ENCODE measurements around the gene TMEM120B. TPM values are rescaled to one million over a fixed set of nuclear protein-coding genes. Genes with fewer than 3 reads are reported as not detected.
"Not testable (repeated sequence)": the region's sequence is repeated elsewhere in the genome, so short reads cannot be mapped to it uniquely, and the experiment has no call there.

TMEM120B gene
- 10 to 100 TPM in 1 of 4 donors, 1 to 10 TPM in 3; 5.9 to 11.2 (median 6.4) TPM for total RNA-seq

GRCh38 chr12:121712461-121713256 is at the start of gene TMEM120B:
Gene TMEM120B (plus strand): TSS chr12:121712752. CDS start chr12:121712896, 144 bp downstream.
- DNase-seq (peak; percentile 73 to 85), ATAC-seq (peak; percentile 67 to 78)
- Histone ChIP-seq H3K4me3 (peak within 1 kb of the TSS; percentile 87 to 91 (median 90)), H3K27ac (peak within 1 kb of the TSS; percentile 93 to 100 (median 99)), H3K9me3 (no peaks in the 10 kb centered on the region), H3K27me3 (no peaks in the 10 kb centered on the region), H3K36me3 (no peaks in the 10 kb centered on the region), H3K4me1 (peaks cover 38 to 48% of the 10 kb centered on the region in 2 donors)
- intact Hi-C loops (cut with DNase I; ENCODE audit: low total_unique reads), result loop anchor here (2.0 to 10.0 kb wide), 3 partner anchors 82 to 362 kb away; partner anchors contain the start of genes MLXIP and PSMD9
- in situ Hi-C loops (cut with MboI; ENCODE audit: low sequenced_read_pairs in 4 of 4), result no loop called here
- TF ChIP-seq CTCF (IDR thresholded peaks at IDR 0.05 in 4 of 5, conservative IDR thresholded peaks at IDR 0.05 in 1 of 5) (peak in 1 of 5 experiments; percentile 26), POLR2A (IDR thresholded peaks at IDR 0.05) (peak; percentile 98 to 99)

- TF ChIP-seq CTCF (IDR thresholded peaks at IDR 0.05 in 4 of 5, conservative IDR thresholded peaks at IDR 0.05 in 1 of 5) (no peak), POLR2A (IDR thresholded peaks at IDR 0.05) (no peak)
- intact Hi-C loops (cut with DNase I; ENCODE audit: low total_unique reads), result no loop called here
- Histone ChIP-seq H3K9me3 (no peaks in the 10 kb centered on the region), H3K36me3 (no peaks in the 10 kb centered on the region), H3K27ac (no peak overlapping the region), H3K4me3 (no peak overlapping the region), H3K4me1 (no peaks in the 10 kb centered on the region), H3K27me3 (no peaks in the 10 kb centered on the region)
- ATAC-seq, result no peak
- DNase-seq, result no peak
- in situ Hi-C loops (cut with MboI; ENCODE audit: low sequenced_read_pairs in 4 of 4), result no loop called here
Measured at GRCh38 chr12:121663610-121663929, 49.0 kb upstream of the TMEM120B start.

GRCh38 chr12:121666829-121667228 is 45.7 kb upstream of the TMEM120B start:
- H3K4me1 ChIP-seq; ATAC-seq; H3K36me3 ChIP-seq; H3K27ac ChIP-seq; DNase-seq; intact Hi-C loops (cut with DNase I; ENCODE audit: low total_unique reads); H3K4me3 ChIP-seq; in situ Hi-C loops (cut with MboI; ENCODE audit: low sequenced_read_pairs in 4 of 4); H3K9me3 ChIP-seq; H3K27me3 ChIP-seq: not testable (repeated sequence)

GRCh38 chr12:121668750-121669520 is 43.6 kb upstream of the TMEM120B start:
- Histone ChIP-seq H3K4me3 (no peak overlapping the region), H3K9me3 (no peaks in the 10 kb centered on the region), H3K27ac (no peak overlapping the region), H3K4me1 (peaks cover 0 to 6% of the 10 kb centered on the region in 2 donors), H3K27me3 (peaks cover 0 to 7% (median 0%) of the 10 kb centered on the region in 3 donors), H3K36me3 (no peaks in the 10 kb centered on the region)
- intact Hi-C loops (cut with DNase I; ENCODE audit: low total_unique reads) (no loop called here), in situ Hi-C loops (cut with MboI; ENCODE audit: low sequenced_read_pairs in 4 of 4) (no loop called here)
- ATAC-seq (no peak), DNase-seq (no peak)
- peak; percentile 25 to 66 (median 63) for TF ChIP-seq CTCF (IDR thresholded peaks at IDR 0.05 in 4 of 5, conservative IDR thresholded peaks at IDR 0.05 in 1 of 5)
- no peak for TF ChIP-seq POLR2A (IDR thresholded peaks at IDR 0.05)

GRCh38 chr12:121669521-121669900 is 43.0 kb upstream of the TMEM120B start, which contains the start of gene MORN3:
Gene MORN3 (minus strand): TSS chr12:121669654. CDS start chr12:121669483, 171 bp downstream.
- Histone ChIP-seq H3K27me3 (peaks cover 0 to 7% (median 0%) of the 10 kb centered on the region in 3 donors), H3K4me1 (peaks cover 0 to 6% of the 10 kb centered on the region in 2 donors), H3K27ac (no peak within 1 kb of the TSS), H3K36me3 (no peaks in the 10 kb centered on the region), H3K4me3 (no peak within 1 kb of the TSS), H3K9me3 (no peaks in the 10 kb centered on the region)
- no peak for ATAC-seq
- DNase-seq, result no peak
- in situ Hi-C loops (cut with MboI; ENCODE audit: low sequenced_read_pairs in 4 of 4), result no loop called here
- intact Hi-C loops (cut with DNase I; ENCODE audit: low total_unique reads), result no loop called here
- TF ChIP-seq CTCF (IDR thresholded peaks at IDR 0.05 in 4 of 5, conservative IDR thresholded peaks at IDR 0.05 in 1 of 5) (no peak), POLR2A (IDR thresholded peaks at IDR 0.05) (no peak)

All from gastrocnemius medialis (tissue), 4 donors.